ENCODE data around the gene DSN1.

DNA sequence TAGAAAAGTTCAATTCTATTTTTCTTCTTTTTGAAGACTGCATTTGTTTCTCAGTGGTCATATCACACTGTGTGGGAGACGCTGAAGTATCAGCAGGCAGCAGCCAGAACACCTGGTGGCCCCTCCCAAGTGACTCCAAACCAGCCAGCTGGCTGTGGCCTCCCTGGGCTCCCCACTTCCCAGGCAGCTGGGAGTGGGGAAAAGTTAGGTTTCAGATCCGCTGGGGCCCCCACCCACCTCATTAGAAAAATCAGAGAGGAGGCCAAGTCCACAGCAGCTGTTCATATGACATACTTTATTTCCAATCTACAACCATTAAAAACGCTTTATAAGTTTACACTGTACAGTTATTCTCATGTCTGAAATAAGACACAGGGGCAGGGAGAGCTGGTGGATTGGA is 3.6 kb upstream of the DSN1 start:
- TF ChIP-seq EGR1 (IDR thresholded peaks at IDR 0.05) (no peak), NFIC (IDR thresholded peaks at IDR 0.05) (no peak), TCF12 (IDR thresholded peaks at IDR 0.05; ENCODE audit: low read depth) (no peak), CREB1 (IDR thresholded peaks at IDR 0.05; ENCODE audit: low read depth) (no peak), RAD21 (IDR thresholded peaks at IDR 0.05; ENCODE audit: low read depth) (no peak), CEBPB (IDR thresholded peaks at IDR 0.05) (no peak), YY1 (IDR thresholded peaks at IDR 0.05; ENCODE audit: low read depth) (no peak), TAF1 (IDR thresholded peaks at IDR 0.05; ENCODE audit: low read depth) (no peak), EP300 (IDR thresholded peaks at IDR 0.05; ENCODE audit: borderline replicate concordance) (no peak), FOXM1 (IDR thresholded peaks at IDR 0.05; ENCODE audit: borderline replicate concordance, low read depth) (no peak), TEAD4 (IDR thresholded peaks at IDR 0.05) (no peak)
- TF ChIP-seq, protein P1, sequence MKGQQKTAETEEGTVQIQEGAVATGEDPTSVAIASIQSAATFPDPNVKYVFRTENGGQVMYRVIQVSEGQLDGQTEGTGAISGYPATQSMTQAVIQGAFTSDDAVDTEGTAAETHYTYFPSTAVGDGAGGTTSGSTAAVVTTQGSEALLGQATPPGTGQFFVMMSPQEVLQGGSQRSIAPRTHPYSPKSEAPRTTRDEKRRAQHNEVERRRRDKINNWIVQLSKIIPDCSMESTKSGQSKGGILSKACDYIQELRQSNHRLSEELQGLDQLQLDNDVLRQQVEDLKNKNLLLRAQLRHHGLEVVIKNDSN (IDR thresholded peaks at IDR 0.05): no peak
- TF ChIP-seq, protein P2, sequence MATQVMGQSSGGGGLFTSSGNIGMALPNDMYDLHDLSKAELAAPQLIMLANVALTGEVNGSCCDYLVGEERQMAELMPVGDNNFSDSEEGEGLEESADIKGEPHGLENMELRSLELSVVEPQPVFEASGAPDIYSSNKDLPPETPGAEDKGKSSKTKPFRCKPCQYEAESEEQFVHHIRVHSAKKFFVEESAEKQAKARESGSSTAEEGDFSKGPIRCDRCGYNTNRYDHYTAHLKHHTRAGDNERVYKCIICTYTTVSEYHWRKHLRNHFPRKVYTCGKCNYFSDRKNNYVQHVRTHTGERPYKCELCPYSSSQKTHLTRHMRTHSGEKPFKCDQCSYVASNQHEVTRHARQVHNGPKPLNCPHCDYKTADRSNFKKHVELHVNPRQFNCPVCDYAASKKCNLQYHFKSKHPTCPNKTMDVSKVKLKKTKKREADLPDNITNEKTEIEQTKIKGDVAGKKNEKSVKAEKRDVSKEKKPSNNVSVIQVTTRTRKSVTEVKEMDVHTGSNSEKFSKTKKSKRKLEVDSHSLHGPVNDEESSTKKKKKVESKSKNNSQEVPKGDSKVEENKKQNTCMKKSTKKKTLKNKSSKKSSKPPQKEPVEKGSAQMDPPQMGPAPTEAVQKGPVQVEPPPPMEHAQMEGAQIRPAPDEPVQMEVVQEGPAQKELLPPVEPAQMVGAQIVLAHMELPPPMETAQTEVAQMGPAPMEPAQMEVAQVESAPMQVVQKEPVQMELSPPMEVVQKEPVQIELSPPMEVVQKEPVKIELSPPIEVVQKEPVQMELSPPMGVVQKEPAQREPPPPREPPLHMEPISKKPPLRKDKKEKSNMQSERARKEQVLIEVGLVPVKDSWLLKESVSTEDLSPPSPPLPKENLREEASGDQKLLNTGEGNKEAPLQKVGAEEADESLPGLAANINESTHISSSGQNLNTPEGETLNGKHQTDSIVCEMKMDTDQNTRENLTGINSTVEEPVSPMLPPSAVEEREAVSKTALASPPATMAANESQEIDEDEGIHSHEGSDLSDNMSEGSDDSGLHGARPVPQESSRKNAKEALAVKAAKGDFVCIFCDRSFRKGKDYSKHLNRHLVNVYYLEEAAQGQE (IDR thresholded peaks at IDR 0.05; ENCODE audit: low read depth): no peak
- TF ChIP-seq, protein P3, sequence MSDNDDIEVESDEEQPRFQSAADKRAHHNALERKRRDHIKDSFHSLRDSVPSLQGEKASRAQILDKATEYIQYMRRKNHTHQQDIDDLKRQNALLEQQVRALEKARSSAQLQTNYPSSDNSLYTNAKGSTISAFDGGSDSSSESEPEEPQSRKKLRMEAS (IDR thresholded peaks at IDR 0.05): no peak
